Measurements from ENCODE around the gene MCTP1. TPM values are rescaled to one million over a fixed set of nuclear protein-coding genes. Genes with fewer than 3 reads are reported as not detected.

MCTP1 gene
- total and polyA plus RNA-seq, 2 experiments from 2014 or later, result 0.23 TPM; not detected in 1

DNA sequence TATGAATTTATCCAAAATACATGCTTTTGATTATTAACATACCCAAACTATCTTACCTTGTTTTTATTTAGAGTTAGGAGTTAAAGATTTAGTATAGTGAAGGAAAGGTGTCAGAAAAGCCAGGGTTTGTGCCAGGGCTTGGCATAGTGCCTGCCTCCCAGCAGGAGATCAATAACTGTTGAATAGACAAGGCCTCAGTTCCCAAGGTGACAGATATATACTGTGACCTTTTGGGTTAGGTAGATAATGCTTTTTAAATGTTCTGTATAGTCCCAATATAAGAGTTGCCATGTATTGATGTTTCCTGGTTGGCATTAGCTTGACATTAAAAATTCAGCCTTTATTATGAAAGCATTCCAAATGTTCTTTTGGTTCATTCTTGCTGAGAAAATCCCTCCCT lies 121.8 kb downstream of the MCTP1 start:
- Histone ChIP-seq H3F3A (ENCODE audit: insufficient read depth) (no peaks in the 10 kb centered on the region), H3K27me3 (replicated peaks; ENCODE audit: insufficient read depth) (no peaks in the 10 kb centered on the region), H3K27ac (no peak overlapping the region), H4K20me1 (ENCODE audit: insufficient read depth) (no peaks in the 10 kb centered on the region), H3K9ac (no peak overlapping the region), H3K4me3 (no peak overlapping the region), H3K79me2 (ENCODE audit: insufficient read depth) (no peaks in the 10 kb centered on the region), H3K36me3 (ENCODE audit: low read depth) (no peaks in the 10 kb centered on the region), H3K4me1 (ENCODE audit: insufficient read depth) (no peaks in the 10 kb centered on the region), H3K9me2 (ENCODE audit: insufficient read depth) (no peaks in the 10 kb centered on the region), H3K9me3 (ENCODE audit: low read depth) (no peaks in the 10 kb centered on the region), H2AFZ (no peak overlapping the region), H3K4me2 (ENCODE audit: unreplicated experiment) (no peak overlapping the region)
- in situ Hi-C loops (cut with MboI), result no loop called here
- TF ChIP-seq EZH2phosphoT487 (IDR thresholded peaks at IDR 0.05; ENCODE audit: insufficient read depth, low read depth), result no peak
- DNase-seq, result no peak

GRCh38 chr5:95162231-95162992 lies 122.5 kb downstream of the MCTP1 start:
- H3K27ac ChIP-seq, result no peak overlapping the region
- H3K36me3 ChIP-seq (ENCODE audit: low read depth), result no peaks in the 10 kb centered on the region
- H3K4me2 ChIP-seq (ENCODE audit: unreplicated experiment), result no peak overlapping the region
- TF ChIP-seq EZH2 (IDR thresholded peaks at IDR 0.05; ENCODE audit: insufficient read depth, poor library complexity, severe bottlenecking) (no peak), EZH2phosphoT487 (IDR thresholded peaks at IDR 0.05; ENCODE audit: insufficient read depth, low read depth) (no peak)
- no peaks in the 10 kb centered on the region for H3K79me2 ChIP-seq (ENCODE audit: insufficient read depth)
- no peaks in the 10 kb centered on the region for H3K9me3 ChIP-seq (ENCODE audit: low read depth)
- H3K9ac ChIP-seq, result no peak overlapping the region
- H4K20me1 ChIP-seq (ENCODE audit: insufficient read depth), result no peaks in the 10 kb centered on the region
- H3K4me1 ChIP-seq (ENCODE audit: insufficient read depth), result no peaks in the 10 kb centered on the region
- H2AFZ ChIP-seq, result no peak overlapping the region
- no peak for DNase-seq
- H3F3A ChIP-seq (ENCODE audit: insufficient read depth), result no peaks in the 10 kb centered on the region
- no peak overlapping the region for H3K4me3 ChIP-seq
- in situ Hi-C loops (cut with MboI), result no loop called here
- no peaks in the 10 kb centered on the region for H3K9me2 ChIP-seq (ENCODE audit: insufficient read depth)
- H3K27me3 ChIP-seq (replicated peaks; ENCODE audit: insufficient read depth), result no peaks in the 10 kb centered on the region

- no peaks in the 10 kb centered on the region for H3K79me2 ChIP-seq (ENCODE audit: insufficient read depth)
- no peaks in the 10 kb centered on the region for H3K36me3 ChIP-seq (ENCODE audit: low read depth)
- H3K9ac ChIP-seq, result no peak overlapping the region
- H3K4me1 ChIP-seq (ENCODE audit: insufficient read depth), result no peaks in the 10 kb centered on the region
- H3K4me2 ChIP-seq (ENCODE audit: unreplicated experiment), result no peak overlapping the region
- no peaks in the 10 kb centered on the region for H3K9me2 ChIP-seq (ENCODE audit: insufficient read depth)
- H3F3A ChIP-seq (ENCODE audit: insufficient read depth), result no peaks in the 10 kb centered on the region
- no peak overlapping the region for H3K27ac ChIP-seq
- H2AFZ ChIP-seq, result no peak overlapping the region
- DNase-seq, result no peak
- H3K27me3 ChIP-seq (replicated peaks; ENCODE audit: insufficient read depth), result no peaks in the 10 kb centered on the region
- no peak for TF ChIP-seq EZH2phosphoT487 (IDR thresholded peaks at IDR 0.05; ENCODE audit: insufficient read depth, low read depth)
- TF ChIP-seq EZH2 (IDR thresholded peaks at IDR 0.05; ENCODE audit: insufficient read depth, poor library complexity, severe bottlenecking), result no peak
- H3K4me3 ChIP-seq, result no peak overlapping the region
- no peaks in the 10 kb centered on the region for H3K9me3 ChIP-seq (ENCODE audit: low read depth)
- H4K20me1 ChIP-seq (ENCODE audit: insufficient read depth), result no peaks in the 10 kb centered on the region
- WGBS, 2 experiments (ENCODE audit: low coverage in 1 of 2, low lambda C conversion rate in 2 of 2, missing lambda C conversion rate in 2 of 2), result 50% methylated on average over 1 of the region's 1 CpG
- in situ Hi-C loops (cut with MboI), result no loop called here
Observed at GRCh38 chr5:95159603-95160002, 125.3 kb downstream of the MCTP1 start.

- Histone ChIP-seq H3K36me3 (ENCODE audit: low read depth) (no peaks in the 10 kb centered on the region), H3K27ac (no peak overlapping the region), H3K9ac (no peak overlapping the region), H3K27me3 (replicated peaks; ENCODE audit: insufficient read depth) (no peaks in the 10 kb centered on the region), H3K4me3 (no peak overlapping the region), H3K79me2 (ENCODE audit: insufficient read depth) (no peaks in the 10 kb centered on the region), H3K9me3 (ENCODE audit: low read depth) (no peaks in the 10 kb centered on the region), H2AFZ (no peak overlapping the region), H4K20me1 (ENCODE audit: insufficient read depth) (no peaks in the 10 kb centered on the region), H3K9me2 (ENCODE audit: insufficient read depth) (no peaks in the 10 kb centered on the region), H3K4me1 (ENCODE audit: insufficient read depth) (no peaks in the 10 kb centered on the region), H3F3A (ENCODE audit: insufficient read depth) (no peaks in the 10 kb centered on the region), H3K4me2 (ENCODE audit: unreplicated experiment) (no peak overlapping the region)
- 21 to 29% methylated on average over 2 of the region's 2 CpGs for WGBS, 2 experiments (ENCODE audit: low coverage in 1 of 2, low lambda C conversion rate in 2 of 2, missing lambda C conversion rate in 2 of 2)
- in situ Hi-C loops (cut with MboI), result no loop called here
- TF ChIP-seq EZH2phosphoT487 (IDR thresholded peaks at IDR 0.05; ENCODE audit: insufficient read depth, low read depth) (no peak), EZH2 (IDR thresholded peaks at IDR 0.05; ENCODE audit: insufficient read depth, poor library complexity, severe bottlenecking) (no peak)
- no peak for DNase-seq
Observed at GRCh38 chr5:95155888-95156287, 129.0 kb downstream of the MCTP1 start.

- H3K9ac ChIP-seq, result no peak overlapping the region
- DNase-seq, result no peak
- no peak for TF ChIP-seq EZH2phosphoT487 (IDR thresholded peaks at IDR 0.05; ENCODE audit: insufficient read depth, low read depth)
- TF ChIP-seq EZH2 (IDR thresholded peaks at IDR 0.05; ENCODE audit: insufficient read depth, poor library complexity, severe bottlenecking), result no peak
- no peak overlapping the region for H3K27ac ChIP-seq
- H4K20me1 ChIP-seq (ENCODE audit: insufficient read depth), result no peaks in the 10 kb centered on the region
- no peak overlapping the region for H3K4me3 ChIP-seq
- no peaks in the 10 kb centered on the region for H3K79me2 ChIP-seq (ENCODE audit: insufficient read depth)
- no peak overlapping the region for H3K4me2 ChIP-seq (ENCODE audit: unreplicated experiment)
- H3K9me3 ChIP-seq (ENCODE audit: low read depth), result no peaks in the 10 kb centered on the region
- H3K27me3 ChIP-seq (replicated peaks; ENCODE audit: insufficient read depth), result no peaks in the 10 kb centered on the region
- H3F3A ChIP-seq (ENCODE audit: insufficient read depth), result no peaks in the 10 kb centered on the region
- H3K4me1 ChIP-seq (ENCODE audit: insufficient read depth), result no peaks in the 10 kb centered on the region
- H2AFZ ChIP-seq, result no peak overlapping the region
- H3K9me2 ChIP-seq (ENCODE audit: insufficient read depth), result no peaks in the 10 kb centered on the region
- WGBS, 2 experiments (ENCODE audit: low coverage in 1 of 2, low lambda C conversion rate in 2 of 2, missing lambda C conversion rate in 2 of 2), result 3 to 4% methylated on average over 2 of the region's 2 CpGs
- no peaks in the 10 kb centered on the region for H3K36me3 ChIP-seq (ENCODE audit: low read depth)
- in situ Hi-C loops (cut with MboI), result no loop called here
Observed at GRCh38 chr5:95153511-95153910, 131.4 kb downstream of the MCTP1 start.

Measured in GM23248 (cell line).